Liver (tissue), 9 donors: ENCODE results near the gene TOMM20. TPM values are rescaled to one million over a fixed set of nuclear protein-coding genes. Genes with fewer than 3 reads are reported as not detected.

Experiments
- DNase-seq: peaks from one replicate; pipeline ENCODE4 v3.0.0-alpha.2; 2017; ENCODE audit warnings: low spot score
- H3K27ac ChIP-seq, 2 donors: one replicate each; pipeline ENCODE4 v1.7.0; 2013; ENCODE audit warnings: inconsistent platforms in 2 of 2, low read length in 2 of 2, control low read depth in 1 of 2, low read depth in 1 of 2, mild to moderate bottlenecking in 1 of 2
- H3K27me3 ChIP-seq, 4 donors: one replicate each; pipeline versions ENCODE4 v1.6.1 to v1.7.0; 2013; ENCODE audit warnings: low read length in 3 of 4, inconsistent platforms in 1 of 4, mild to moderate bottlenecking in 1 of 4, moderate library complexity in 1 of 4; ENCODE audit not compliant: control insufficient read depth in 4 of 4, insufficient read depth in 4 of 4
- H3K36me3 ChIP-seq, 4 donors: one replicate each; pipeline versions ENCODE4 v1.6.1 to v1.7.0; 2013; ENCODE audit warnings: low read length in 3 of 4, mild to moderate bottlenecking in 3 of 4, low read depth in 1 of 4, moderate library complexity in 1 of 4; ENCODE audit not compliant: control insufficient read depth in 4 of 4, insufficient read depth in 3 of 4
- H3K4me1 ChIP-seq, 4 donors: one replicate each; pipeline versions ENCODE4 v1.6.1 to v1.7.0; 2013; ENCODE audit warnings: low read length in 3 of 4, mild to moderate bottlenecking in 3 of 4, moderate library complexity in 1 of 4; ENCODE audit not compliant: control insufficient read depth in 4 of 4, insufficient read depth in 4 of 4
- H3K4me3 ChIP-seq, 3 donors: one replicate each; pipeline versions ENCODE4 v1.6.1 to v1.7.0; 2013; ENCODE audit warnings: low read length in 3 of 3, control low read depth in 1 of 3, low read depth in 1 of 3, mild to moderate bottlenecking in 1 of 3
- H3K9ac ChIP-seq, 2 donors: one replicate each; pipeline ENCODE4 v1.7.0; 2013; ENCODE audit warnings: low read length in 2 of 2, mild to moderate bottlenecking in 2 of 2, moderate library complexity in 2 of 2, control low read depth in 1 of 2, low read depth in 1 of 2
- H3K9me3 ChIP-seq, 4 donors: one replicate each; pipeline versions ENCODE4 v1.6.1 to v1.7.0; 2013; ENCODE audit warnings: low read length in 3 of 4; ENCODE audit not compliant: control insufficient read depth in 4 of 4
- EGR1 ChIP-seq, 2 donors: IDR thresholded peaks; 2 replicates each; pipeline ENCODE4 v1.6.1; 2016 to 2018; ENCODE audit warnings: antibody characterized with exemption in 2 of 2, low read depth in 2 of 2
- FOXA1 ChIP-seq: IDR thresholded peaks from 2 replicates; pipeline ENCODE4 v1.6.1; 2016; ENCODE audit warnings: antibody characterized with exemption
- FOXA2 ChIP-seq: IDR thresholded peaks from 2 replicates; pipeline ENCODE4 v1.6.1; 2016; ENCODE audit warnings: antibody characterized with exemption
- GABPA ChIP-seq, 2 donors: IDR thresholded peaks in 1 of 2; conservative IDR thresholded peaks in 1 of 2; 2 replicates each; pipeline ENCODE4 v1.6.1; 2016; ENCODE audit warnings: antibody characterized with exemption in 2 of 2, mild to moderate bottlenecking in 1 of 2, moderate library complexity in 1 of 2
- HNF4A ChIP-seq, 2 donors: conservative IDR thresholded peaks; 2 replicates each; pipeline ENCODE4 v1.6.1; 2016; ENCODE audit warnings: antibody characterized with exemption in 2 of 2, mild to moderate bottlenecking in 2 of 2
- HNF4G ChIP-seq: IDR thresholded peaks from 2 replicates; pipeline ENCODE4 v1.6.1; 2016; ENCODE audit warnings: antibody characterized with exemption
- JUND ChIP-seq, 2 donors: IDR thresholded peaks; 2 replicates each; pipeline ENCODE4 v1.6.1; 2016; ENCODE audit warnings: antibody characterized with exemption in 2 of 2
- NR2F2 ChIP-seq: IDR thresholded peaks from 2 replicates; pipeline ENCODE4 v1.6.1; 2016; ENCODE audit warnings: antibody characterized with exemption
- RAD21 ChIP-seq, 2 donors: IDR thresholded peaks; 2 replicates each; pipeline ENCODE4 v1.6.1; 2016; ENCODE audit warnings: antibody characterized with exemption in 2 of 2, mild to moderate bottlenecking in 2 of 2
- RXRA ChIP-seq, 2 donors: IDR thresholded peaks; 2 replicates each; pipeline ENCODE4 v1.6.1; 2017 to 2018; ENCODE audit warnings: antibody characterized with exemption in 2 of 2, mild to moderate bottlenecking in 1 of 2
- SP1 ChIP-seq: IDR thresholded peaks from 2 replicates; pipeline ENCODE4 v1.6.1; 2018; ENCODE audit warnings: antibody characterized with exemption, mild to moderate bottlenecking
- TAF1 ChIP-seq: conservative IDR thresholded peaks from 2 replicates; pipeline ENCODE4 v1.6.1; 2016; ENCODE audit warnings: antibody characterized with exemption, mild to moderate bottlenecking
- YY1 ChIP-seq: IDR thresholded peaks from 2 replicates; pipeline ENCODE4 v1.6.1; 2016; ENCODE audit warnings: antibody characterized with exemption, mild to moderate bottlenecking
- WGBS: extraction: QIAGEN DNeasy Blood & Tissue Kit; methylation state at CpG from one replicate; pipeline ENCODE4 v1.1.7; 2013; 5-methylcytosine and 5-hydroxymethylcytosine counted together
- polyA plus RNA-seq, 2 donors: library from polyadenylated mRNA; stranded (reverse) in 1 of 2; unstranded in 1 of 2; fragments of 200-250 nt in 1 of 2; fragments of >200 nt in 1 of 2; fragmentation: Nextera tagmentation in 1 of 2; extraction: Ambion mirVana in 1 of 2; gene quantifications; one replicate each; pipeline versions ENCODE4 v1.2.1 to v1.2.3, GENCODE V29; 2013 to 2015
- total RNA-seq, 2 donors: library from RNA; depleted of rRNA; stranded (reverse); fragments of >200 nt; gene quantifications; one replicate each; pipeline ENCODE4 v1.2.3, GENCODE V29; 2014
- TF ChIP-seq, protein P1 (sequence below): IDR thresholded peaks from 2 replicates; pipeline ENCODE4 v1.6.1; 2016; ENCODE audit warnings: antibody characterized with exemption
- TF ChIP-seq, protein P2 (sequence below): fragments of 150-350 bp; IDR thresholded peaks from 2 replicates; pipeline ENCODE4 v1.5.1; 2017; ENCODE audit warnings: improper control_type of control experiment, low read depth, low read length; ENCODE audit not compliant: missing input control
- TF ChIP-seq, protein P3 (sequence below): IDR thresholded peaks from 2 replicates; pipeline ENCODE4 v1.6.1; 2016; ENCODE audit warnings: antibody characterized with exemption, mild to moderate bottlenecking
- TF ChIP-seq, protein P4 (sequence below): IDR thresholded peaks from 2 replicates; pipeline ENCODE4 v1.6.1; 2016; ENCODE audit warnings: antibody characterized with exemption
- donor health status: healthy.
- donor health status: healthy.
- donor health status: healthy.
- donor health status: healthy.
- donor health status: healthy.

Gene TOMM20
- total and polyA plus RNA-seq, 4 donors = 33.4 to 74.4 (median 39.1) TPM

DNA sequence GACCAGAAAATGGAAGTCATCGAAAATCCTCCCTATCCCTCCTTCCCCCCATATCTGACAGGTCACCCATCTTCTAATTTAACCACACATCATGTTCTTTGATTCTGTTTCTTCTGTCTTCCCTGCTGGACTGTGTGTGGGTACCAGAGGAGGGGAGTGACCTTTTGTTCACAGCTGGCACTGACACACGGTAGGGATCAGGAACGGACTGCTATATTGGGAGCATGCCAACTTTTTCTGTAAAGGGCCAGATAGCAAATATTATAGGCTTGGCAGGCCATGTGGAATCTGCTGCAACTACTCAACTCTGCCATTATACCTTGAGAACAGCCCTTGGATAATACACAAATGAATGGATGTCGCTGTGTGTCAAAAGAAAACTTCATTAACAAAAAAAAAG is 7.5 kb upstream of the TOMM20 start:
- Histone ChIP-seq H3K36me3 (peaks cover 17 to 27% (median 22%) of the 10 kb centered on the region in 4 donors), H3K9ac (no peak overlapping the region)

DNA sequence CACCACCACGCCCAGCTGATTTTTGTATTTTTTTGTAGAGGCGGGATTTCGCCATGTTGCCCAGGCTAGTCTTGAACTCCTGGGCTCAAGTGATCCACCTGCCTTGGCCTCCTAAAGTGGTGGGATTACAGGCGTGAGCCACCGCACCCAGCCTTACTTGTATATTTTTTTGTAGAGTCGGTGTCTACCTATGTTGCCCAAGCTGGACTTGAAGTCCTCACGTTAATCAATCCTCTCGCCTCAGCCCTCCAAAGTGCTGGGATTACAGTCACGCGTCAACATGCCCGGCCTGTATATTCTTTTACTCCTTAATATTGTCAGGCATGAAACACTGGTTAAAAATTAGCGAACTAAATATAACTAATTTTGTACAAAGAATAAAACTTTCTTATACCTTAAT is 5.5 kb upstream of the TOMM20 start:
- no peak overlapping the region for H3K4me3 ChIP-seq
- H3K36me3 ChIP-seq = peaks cover 12 to 27% (median 21%) of the 10 kb centered on the region in 4 donors
- H3K9ac ChIP-seq = no peak overlapping the region
- no peak overlapping the region for H3K27ac ChIP-seq
- DNase-seq = no peak
- WGBS = 97% methylated on average over 12 of the region's 12 CpGs
- peaks cover 0 to under 1% (median 0%) of the 10 kb centered on the region in 4 donors for H3K4me1 ChIP-seq
- TF ChIP-seq, protein P1, sequence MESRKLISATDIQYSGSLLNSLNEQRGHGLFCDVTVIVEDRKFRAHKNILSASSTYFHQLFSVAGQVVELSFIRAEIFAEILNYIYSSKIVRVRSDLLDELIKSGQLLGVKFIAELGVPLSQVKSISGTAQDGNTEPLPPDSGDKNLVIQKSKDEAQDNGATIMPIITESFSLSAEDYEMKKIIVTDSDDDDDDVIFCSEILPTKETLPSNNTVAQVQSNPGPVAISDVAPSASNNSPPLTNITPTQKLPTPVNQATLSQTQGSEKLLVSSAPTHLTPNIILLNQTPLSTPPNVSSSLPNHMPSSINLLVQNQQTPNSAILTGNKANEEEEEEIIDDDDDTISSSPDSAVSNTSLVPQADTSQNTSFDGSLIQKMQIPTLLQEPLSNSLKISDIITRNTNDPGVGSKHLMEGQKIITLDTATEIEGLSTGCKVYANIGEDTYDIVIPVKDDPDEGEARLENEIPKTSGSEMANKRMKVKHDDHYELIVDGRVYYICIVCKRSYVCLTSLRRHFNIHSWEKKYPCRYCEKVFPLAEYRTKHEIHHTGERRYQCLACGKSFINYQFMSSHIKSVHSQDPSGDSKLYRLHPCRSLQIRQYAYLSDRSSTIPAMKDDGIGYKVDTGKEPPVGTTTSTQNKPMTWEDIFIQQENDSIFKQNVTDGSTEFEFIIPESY = no peak
- TF ChIP-seq RXRA (IDR thresholded peaks at IDR 0.05) (no peak), GABPA (IDR thresholded peaks at IDR 0.05 in 1 of 2, conservative IDR thresholded peaks at IDR 0.05 in 1 of 2) (no peak), FOXA2 (no peak), SP1 (no peak), YY1 (no peak), HNF4A (conservative IDR thresholded peaks at IDR 0.05) (no peak), EGR1 (IDR thresholded peaks at IDR 0.05; ENCODE audit: low read depth in 2 of 2) (no peak), TAF1 (no peak), RAD21 (IDR thresholded peaks at IDR 0.05) (no peak), HNF4G (no peak), FOXA1 (no peak), JUND (IDR thresholded peaks at IDR 0.05) (no peak), NR2F2 (no peak)
- TF ChIP-seq, protein P2, sequence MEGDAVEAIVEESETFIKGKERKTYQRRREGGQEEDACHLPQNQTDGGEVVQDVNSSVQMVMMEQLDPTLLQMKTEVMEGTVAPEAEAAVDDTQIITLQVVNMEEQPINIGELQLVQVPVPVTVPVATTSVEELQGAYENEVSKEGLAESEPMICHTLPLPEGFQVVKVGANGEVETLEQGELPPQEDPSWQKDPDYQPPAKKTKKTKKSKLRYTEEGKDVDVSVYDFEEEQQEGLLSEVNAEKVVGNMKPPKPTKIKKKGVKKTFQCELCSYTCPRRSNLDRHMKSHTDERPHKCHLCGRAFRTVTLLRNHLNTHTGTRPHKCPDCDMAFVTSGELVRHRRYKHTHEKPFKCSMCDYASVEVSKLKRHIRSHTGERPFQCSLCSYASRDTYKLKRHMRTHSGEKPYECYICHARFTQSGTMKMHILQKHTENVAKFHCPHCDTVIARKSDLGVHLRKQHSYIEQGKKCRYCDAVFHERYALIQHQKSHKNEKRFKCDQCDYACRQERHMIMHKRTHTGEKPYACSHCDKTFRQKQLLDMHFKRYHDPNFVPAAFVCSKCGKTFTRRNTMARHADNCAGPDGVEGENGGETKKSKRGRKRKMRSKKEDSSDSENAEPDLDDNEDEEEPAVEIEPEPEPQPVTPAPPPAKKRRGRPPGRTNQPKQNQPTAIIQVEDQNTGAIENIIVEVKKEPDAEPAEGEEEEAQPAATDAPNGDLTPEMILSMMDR = no peak
- TF ChIP-seq, protein P3, sequence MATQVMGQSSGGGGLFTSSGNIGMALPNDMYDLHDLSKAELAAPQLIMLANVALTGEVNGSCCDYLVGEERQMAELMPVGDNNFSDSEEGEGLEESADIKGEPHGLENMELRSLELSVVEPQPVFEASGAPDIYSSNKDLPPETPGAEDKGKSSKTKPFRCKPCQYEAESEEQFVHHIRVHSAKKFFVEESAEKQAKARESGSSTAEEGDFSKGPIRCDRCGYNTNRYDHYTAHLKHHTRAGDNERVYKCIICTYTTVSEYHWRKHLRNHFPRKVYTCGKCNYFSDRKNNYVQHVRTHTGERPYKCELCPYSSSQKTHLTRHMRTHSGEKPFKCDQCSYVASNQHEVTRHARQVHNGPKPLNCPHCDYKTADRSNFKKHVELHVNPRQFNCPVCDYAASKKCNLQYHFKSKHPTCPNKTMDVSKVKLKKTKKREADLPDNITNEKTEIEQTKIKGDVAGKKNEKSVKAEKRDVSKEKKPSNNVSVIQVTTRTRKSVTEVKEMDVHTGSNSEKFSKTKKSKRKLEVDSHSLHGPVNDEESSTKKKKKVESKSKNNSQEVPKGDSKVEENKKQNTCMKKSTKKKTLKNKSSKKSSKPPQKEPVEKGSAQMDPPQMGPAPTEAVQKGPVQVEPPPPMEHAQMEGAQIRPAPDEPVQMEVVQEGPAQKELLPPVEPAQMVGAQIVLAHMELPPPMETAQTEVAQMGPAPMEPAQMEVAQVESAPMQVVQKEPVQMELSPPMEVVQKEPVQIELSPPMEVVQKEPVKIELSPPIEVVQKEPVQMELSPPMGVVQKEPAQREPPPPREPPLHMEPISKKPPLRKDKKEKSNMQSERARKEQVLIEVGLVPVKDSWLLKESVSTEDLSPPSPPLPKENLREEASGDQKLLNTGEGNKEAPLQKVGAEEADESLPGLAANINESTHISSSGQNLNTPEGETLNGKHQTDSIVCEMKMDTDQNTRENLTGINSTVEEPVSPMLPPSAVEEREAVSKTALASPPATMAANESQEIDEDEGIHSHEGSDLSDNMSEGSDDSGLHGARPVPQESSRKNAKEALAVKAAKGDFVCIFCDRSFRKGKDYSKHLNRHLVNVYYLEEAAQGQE = no peak
- TF ChIP-seq, protein P4, sequence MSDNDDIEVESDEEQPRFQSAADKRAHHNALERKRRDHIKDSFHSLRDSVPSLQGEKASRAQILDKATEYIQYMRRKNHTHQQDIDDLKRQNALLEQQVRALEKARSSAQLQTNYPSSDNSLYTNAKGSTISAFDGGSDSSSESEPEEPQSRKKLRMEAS = no peak
- H3K27me3 ChIP-seq = no peaks in the 10 kb centered on the region
- no peaks in the 10 kb centered on the region for H3K9me3 ChIP-seq

More for the DNA sequence above, 7.5 kb upstream of the TOMM20 start:
- Histone ChIP-seq H3K27me3 (no peaks in the 10 kb centered on the region), H3K4me3 (no peak overlapping the region), H3K9me3 (no peaks in the 10 kb centered on the region), H3K4me1 (no peaks in the 10 kb centered on the region), H3K27ac (no peak overlapping the region)
- TF ChIP-seq, protein P2 = no peak
- TF ChIP-seq NR2F2 (no peak), RAD21 (IDR thresholded peaks at IDR 0.05) (no peak), RXRA (IDR thresholded peaks at IDR 0.05) (peak in 1 of 2 donors; percentile 41), FOXA1 (no peak), JUND (IDR thresholded peaks at IDR 0.05) (no peak), HNF4A (conservative IDR thresholded peaks at IDR 0.05) (peak in 1 of 2 donors; percentile 42), YY1 (no peak)
- no peak for DNase-seq
- WGBS = 55% methylated on average over 4 of the region's 4 CpGs
